Suprapubic skin (tissue), 4 donors: Measurements from ENCODE around the gene DKK3. TPM values are rescaled to one million over a fixed set of nuclear protein-coding genes. Genes with fewer than 3 reads are reported as not detected.

Source experiments
- DNase-seq, 2 donors: peaks; one replicate each; pipeline ENCODE4 v3.0.0-alpha.2; 2019; ENCODE audit warnings: low spot score in 2 of 2
- H3K27ac ChIP-seq: fragments of 200-600 bp; sonication (generic); one replicate; pipeline ENCODE4 v1.5.1; 2019
- H3K27me3 ChIP-seq: fragments of 200-600 bp; sonication (generic); one replicate; pipeline ENCODE4 v1.5.1; 2019
- H3K36me3 ChIP-seq: fragments of 200-600 bp; sonication (generic); one replicate; pipeline ENCODE4 v1.5.1; 2019
- H3K4me1 ChIP-seq: fragments of 200-600 bp; sonication (generic); one replicate; pipeline ENCODE4 v1.5.1; 2019
- H3K4me3 ChIP-seq: fragments of 200-600 bp; sonication (generic); one replicate; pipeline ENCODE4 v1.5.1; 2019; ENCODE audit warnings: mild to moderate bottlenecking
- H3K9me3 ChIP-seq: fragments of 200-600 bp; sonication (generic); one replicate; pipeline ENCODE4 v1.5.1; 2019
- EP300 ChIP-seq: sonication (generic); formaldehyde crosslinking; IDR thresholded peaks from one replicate; pipeline ENCODE4 v1.6.1; 2017; ENCODE audit warnings: antibody characterized with exemption
- POLR2A ChIP-seq, 2 donors: fragments of 450-650 bp; IDR thresholded peaks; one replicate each; pipeline ENCODE4 v1.6.1; 2017; ENCODE audit warnings: antibody characterized with exemption in 2 of 2, mild to moderate bottlenecking in 2 of 2, moderate library complexity in 2 of 2
- POLR2AphosphoS5 ChIP-seq, 3 donors: sonication (generic); formaldehyde crosslinking; IDR thresholded peaks; one replicate each; pipeline ENCODE4 v1.6.1; 2017; ENCODE audit warnings: antibody characterized with exemption in 3 of 3
- WGBS: methylation state at CpG from one replicate; pipeline ENCODE4 v1.1.5; 2018; 5-methylcytosine and 5-hydroxymethylcytosine counted together
- total RNA-seq, 4 donors: library from RNA; depleted of rRNA; stranded (reverse); fragments of >200 nt; gene quantifications; one replicate each; pipeline ENCODE4 v1.1.0, GENCODE V29; 2016
- TF ChIP-seq, protein P1 (sequence below), 2 donors: fragments of 200-600 bp in 1 of 2; fragments of 450-650 bp in 1 of 2; sonication (generic) in 1 of 2; IDR thresholded peaks; one replicate each; pipeline ENCODE4 v1.5.1; 2016 to 2019; ENCODE audit warnings: antibody characterized with exemption in 2 of 2, mild to moderate bottlenecking in 1 of 2, moderate library complexity in 1 of 2

DKK3 gene
- total RNA-seq, 4 donors from 2014 or later: 105 to 152 (median 137) TPM

DNA sequence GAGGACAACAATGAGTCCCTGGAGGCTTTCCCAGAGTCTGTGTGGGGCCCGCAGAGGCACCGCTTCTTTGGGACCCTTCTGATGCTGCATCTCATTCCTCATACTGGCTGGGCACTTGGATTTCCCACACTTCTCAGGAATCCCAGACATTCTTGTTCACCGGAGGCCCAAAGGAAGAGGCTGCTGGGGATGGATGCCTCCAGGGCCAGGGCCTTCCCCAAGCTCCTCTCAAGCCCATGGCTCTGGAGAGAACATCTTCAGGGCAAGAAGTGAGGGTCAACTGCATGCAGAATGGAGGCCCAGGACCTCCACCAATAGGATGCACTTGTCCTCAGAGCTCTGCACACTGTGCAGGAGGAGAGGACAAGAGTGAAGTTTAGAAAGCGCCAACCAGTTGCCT is 34.6 kb downstream of the DKK3 start:
- Histone ChIP-seq H3K36me3 (no peaks in the 10 kb centered on the region), H3K27me3 (no peaks in the 10 kb centered on the region), H3K27ac (peak overlapping the region; percentile 15), H3K9me3 (no peaks in the 10 kb centered on the region), H3K4me1 (peaks cover 86% of the 10 kb centered on the region), H3K4me3 (no peak overlapping the region)
- WGBS: 59% methylated on average over 4 of the region's 4 CpGs
- TF ChIP-seq POLR2A (IDR thresholded peaks at IDR 0.05): no peak
- no peak for TF ChIP-seq POLR2AphosphoS5 (IDR thresholded peaks at IDR 0.05)
- TF ChIP-seq, protein P1, sequence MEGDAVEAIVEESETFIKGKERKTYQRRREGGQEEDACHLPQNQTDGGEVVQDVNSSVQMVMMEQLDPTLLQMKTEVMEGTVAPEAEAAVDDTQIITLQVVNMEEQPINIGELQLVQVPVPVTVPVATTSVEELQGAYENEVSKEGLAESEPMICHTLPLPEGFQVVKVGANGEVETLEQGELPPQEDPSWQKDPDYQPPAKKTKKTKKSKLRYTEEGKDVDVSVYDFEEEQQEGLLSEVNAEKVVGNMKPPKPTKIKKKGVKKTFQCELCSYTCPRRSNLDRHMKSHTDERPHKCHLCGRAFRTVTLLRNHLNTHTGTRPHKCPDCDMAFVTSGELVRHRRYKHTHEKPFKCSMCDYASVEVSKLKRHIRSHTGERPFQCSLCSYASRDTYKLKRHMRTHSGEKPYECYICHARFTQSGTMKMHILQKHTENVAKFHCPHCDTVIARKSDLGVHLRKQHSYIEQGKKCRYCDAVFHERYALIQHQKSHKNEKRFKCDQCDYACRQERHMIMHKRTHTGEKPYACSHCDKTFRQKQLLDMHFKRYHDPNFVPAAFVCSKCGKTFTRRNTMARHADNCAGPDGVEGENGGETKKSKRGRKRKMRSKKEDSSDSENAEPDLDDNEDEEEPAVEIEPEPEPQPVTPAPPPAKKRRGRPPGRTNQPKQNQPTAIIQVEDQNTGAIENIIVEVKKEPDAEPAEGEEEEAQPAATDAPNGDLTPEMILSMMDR (IDR thresholded peaks at IDR 0.05): no peak
- no peak for TF ChIP-seq EP300
- DNase-seq: no peak

DNA sequence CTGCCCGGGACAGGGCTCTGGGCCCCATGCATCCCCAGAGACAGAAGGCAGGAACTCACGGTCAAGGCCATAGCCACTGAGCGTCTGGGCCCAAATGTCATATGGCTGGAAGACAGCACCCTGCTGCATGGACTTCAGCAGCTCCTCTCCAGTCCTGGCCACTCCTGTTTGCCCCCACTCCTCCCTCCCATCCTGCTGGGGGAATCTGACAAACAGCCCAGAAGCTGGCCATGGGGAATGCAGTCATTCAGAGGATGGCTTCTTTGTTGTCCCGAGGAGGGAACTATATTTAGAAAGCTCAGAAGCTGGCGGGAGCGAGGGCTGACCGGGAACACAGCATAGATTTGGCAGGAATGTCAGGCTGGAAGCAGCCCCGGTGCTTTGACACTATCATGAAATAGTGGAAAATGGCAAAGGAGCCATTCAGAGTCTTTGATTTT is 35.0 kb downstream of the DKK3 start:
- TF ChIP-seq EP300: no peak
- TF ChIP-seq POLR2AphosphoS5 (IDR thresholded peaks at IDR 0.05): no peak
- no peak for TF ChIP-seq POLR2A (IDR thresholded peaks at IDR 0.05)
- TF ChIP-seq, protein P1 (IDR thresholded peaks at IDR 0.05): no peak
- peak overlapping the region; percentile 15 for H3K27ac ChIP-seq
- no peaks in the 10 kb centered on the region for H3K36me3 ChIP-seq
- no peak for DNase-seq
- 54% methylated on average over 4 of the region's 8 CpGs for WGBS
- H3K4me3 ChIP-seq: no peak overlapping the region
- H3K9me3 ChIP-seq: no peaks in the 10 kb centered on the region
- H3K4me1 ChIP-seq: peaks cover 86% of the 10 kb centered on the region
- H3K27me3 ChIP-seq: no peaks in the 10 kb centered on the region

DNA sequence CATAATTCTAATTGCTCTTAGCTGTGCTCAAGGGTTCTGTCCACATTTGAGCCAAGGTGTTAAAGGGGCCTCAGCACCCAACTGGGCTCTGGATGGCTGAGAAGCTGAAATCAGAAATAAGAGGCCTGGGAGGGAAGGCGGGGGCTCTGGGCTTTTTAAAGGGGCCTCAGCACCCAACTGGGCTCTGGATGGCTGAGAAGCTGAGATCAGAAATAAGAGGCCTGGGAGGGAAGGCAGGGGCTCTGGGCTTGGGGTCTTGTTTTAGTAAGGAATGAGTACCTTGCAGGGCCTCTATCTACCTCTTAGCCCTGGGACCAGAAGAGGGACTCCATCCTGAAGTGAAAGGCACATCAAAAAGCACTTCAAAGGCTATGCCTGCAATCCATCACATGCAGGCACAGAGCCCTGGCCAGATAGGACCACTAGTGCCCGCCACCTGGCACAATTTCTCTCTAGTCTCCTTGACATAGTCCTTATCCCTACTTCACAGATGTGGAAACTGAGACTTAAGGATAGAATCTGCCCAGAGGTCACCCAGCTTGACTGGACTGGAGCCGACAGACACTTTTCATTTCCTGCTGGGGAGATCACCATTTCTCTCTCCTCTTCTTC is 35.6 kb downstream of the DKK3 start:
- no peaks in the 10 kb centered on the region for H3K27me3 ChIP-seq
- 98% methylated on average over 2 of the region's 3 CpGs for WGBS
- H3K9me3 ChIP-seq: no peaks in the 10 kb centered on the region
- H3K4me3 ChIP-seq: no peak overlapping the region
- peak overlapping the region; percentile 34 for H3K27ac ChIP-seq
- peaks cover 84% of the 10 kb centered on the region for H3K4me1 ChIP-seq
- H3K36me3 ChIP-seq: no peaks in the 10 kb centered on the region
- TF ChIP-seq EP300 (no peak), POLR2AphosphoS5 (IDR thresholded peaks at IDR 0.05) (no peak), POLR2A (IDR thresholded peaks at IDR 0.05) (no peak)
- TF ChIP-seq, protein P1 (IDR thresholded peaks at IDR 0.05): no peak
- DNase-seq: no peak

DNA sequence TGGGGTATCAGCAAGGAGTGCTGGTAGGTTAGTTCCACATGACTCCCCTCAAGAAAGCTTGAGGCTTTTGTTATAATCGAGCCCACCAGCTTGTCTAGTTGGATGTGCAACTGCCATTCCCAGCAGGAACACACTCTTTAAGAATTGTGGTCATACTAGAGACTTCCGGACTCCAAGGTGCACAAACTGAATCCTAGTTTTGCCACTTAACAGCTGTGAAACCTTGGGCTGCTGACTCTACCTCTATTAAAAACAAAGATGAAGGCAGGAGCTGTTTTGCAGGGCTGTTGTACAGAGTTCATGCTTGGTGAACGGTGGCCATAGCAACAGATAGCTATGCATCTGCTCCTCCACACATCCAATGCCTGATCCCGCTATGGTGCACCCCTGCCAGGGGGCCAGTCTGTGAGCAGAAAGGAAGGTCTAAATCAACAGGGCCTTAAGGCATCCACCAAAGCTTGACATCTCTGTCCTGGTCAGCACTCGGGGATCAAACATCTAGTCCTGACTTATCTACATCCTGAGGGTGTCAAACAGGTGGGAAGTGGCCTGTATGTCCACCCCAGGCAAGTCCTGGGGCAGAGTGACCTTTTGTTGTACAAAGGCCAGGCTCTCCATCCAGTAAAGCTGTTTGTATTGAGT is 36.4 kb downstream of the DKK3 start:
- 90% methylated on average over 3 of the region's 5 CpGs for WGBS
- H3K36me3 ChIP-seq: no peaks in the 10 kb centered on the region
- H3K4me1 ChIP-seq: peaks cover 83% of the 10 kb centered on the region
- TF ChIP-seq POLR2A (IDR thresholded peaks at IDR 0.05) (no peak), EP300 (no peak), POLR2AphosphoS5 (IDR thresholded peaks at IDR 0.05) (no peak)
- TF ChIP-seq, protein P1 (IDR thresholded peaks at IDR 0.05): no peak
- H3K9me3 ChIP-seq: no peaks in the 10 kb centered on the region
- H3K27ac ChIP-seq: peak overlapping the region; percentile 34
- H3K4me3 ChIP-seq: no peak overlapping the region
- DNase-seq: no peak
- H3K27me3 ChIP-seq: no peaks in the 10 kb centered on the region

DNA sequence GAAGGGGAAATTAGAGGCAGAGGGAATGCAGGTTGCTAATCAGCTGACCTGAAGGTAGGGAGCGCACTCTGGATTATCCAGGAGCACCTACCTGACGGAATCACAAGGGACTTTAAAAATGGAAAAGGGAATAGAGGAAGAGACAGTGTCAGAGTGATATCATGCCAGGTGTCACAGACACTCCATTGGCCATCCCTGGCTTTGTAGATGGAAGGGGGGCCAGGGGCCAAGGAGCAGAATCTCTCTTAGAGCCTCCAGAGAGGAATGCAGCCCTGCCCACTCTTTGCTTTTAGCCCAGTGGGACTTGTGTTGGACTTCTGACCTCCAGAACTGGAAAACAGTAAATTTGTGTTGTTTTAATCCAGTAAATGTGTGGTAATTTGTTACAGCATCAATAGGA is 37.9 kb downstream of the DKK3 start:
- no peak overlapping the region for H3K27ac ChIP-seq
- no peaks in the 10 kb centered on the region for H3K27me3 ChIP-seq
- TF ChIP-seq EP300 (no peak), POLR2A (IDR thresholded peaks at IDR 0.05) (no peak), POLR2AphosphoS5 (IDR thresholded peaks at IDR 0.05) (no peak)
- TF ChIP-seq, protein P1 (IDR thresholded peaks at IDR 0.05): no peak
- no peak overlapping the region for H3K4me3 ChIP-seq
- H3K36me3 ChIP-seq: peaks cover 7% of the 10 kb centered on the region
- no peaks in the 10 kb centered on the region for H3K9me3 ChIP-seq
- WGBS: 90% methylated on average over 2 of the region's 2 CpGs
- H3K4me1 ChIP-seq: peaks cover 68% of the 10 kb centered on the region
- DNase-seq: no peak
